Mucosa of descending colon (tissue), 3 donors: ENCODE data around the gene CDH19. TPM values are rescaled to one million over a fixed set of nuclear protein-coding genes. Genes with fewer than 3 reads are reported as not detected.
A peak's percentile ranks its signal among the peaks of the same experiment; 100 is the strongest.

Source experiments
- ATAC-seq: fragments of 200-7000 bp; cut with Tn5 transposase; one replicate; pipeline ENCODE4 v1.9.1; 2020; ENCODE audit warnings: mild to moderate bottlenecking, moderate library complexity
- DNase-seq, 3 donors: peaks; one replicate each; pipeline ENCODE4 v3.0.0-alpha.2; 2020
- H3K36me3 ChIP-seq: fragments of 200-600 bp; one replicate; pipeline ENCODE4 v1.8.0; 2021; ENCODE audit warnings: low read depth, mild to moderate bottlenecking
- H3K4me1 ChIP-seq: fragments of 200-600 bp; one replicate; pipeline ENCODE4 v1.8.0; 2021; ENCODE audit warnings: low read depth, mild to moderate bottlenecking
- H3K4me3 ChIP-seq: fragments of 200-600 bp; one replicate; pipeline ENCODE4 v1.8.0; 2021; ENCODE audit warnings: mild to moderate bottlenecking
- H3K9me3 ChIP-seq: fragments of 200-600 bp; one replicate; pipeline ENCODE4 v1.8.0; 2021; ENCODE audit warnings: mild to moderate bottlenecking
- CTCF ChIP-seq: fragments of 200-600 bp; IDR thresholded peaks from one replicate; pipeline ENCODE4 v1.8.0; 2022; ENCODE audit warnings: antibody characterized with exemption, mild to moderate bottlenecking
- intact Hi-C, 2 donors: fragments of 100-400 bp; cut with DNase I in 1 of 2; cut with micrococcal nuclease in 1 of 2; formaldehyde crosslinking; loops; one replicate each; pipeline versions ENCODE4 v1.11.0 to v1.11.1; 2022; cut with DNase I, micrococcal nuclease
- total RNA-seq, 3 donors: library from RNA; stranded (reverse); fragmentation: NEBNext Ultra II Directional in 2 of 3; extraction: Animal tissue kit (Norgen Biotek cat#: 25700) in 2 of 3; gene quantifications; one replicate each; pipeline versions ENCODE4 v1.2.1 to v1.2.4, GENCODE V29; 2021 to 2023
- donor health status: DM: no; HTN: no; CAD: no; lungs with moderate emphysema.
- donor health status: DM: no; HTN: no; CAD: no.
- donor health status: DM: no; HTN: yes; CAD: no.

Gene CDH19
- total RNA-seq, 3 donors from 2014 or later: 0.78 to 22.2 (median 2.2) TPM

GRCh38 chr18:66566616-66567015 lies 37.3 kb downstream of the CDH19 start:
- Histone ChIP-seq H3K36me3 (no peaks in the 10 kb centered on the region), H3K9me3 (no peaks in the 10 kb centered on the region), H3K4me3 (no peak overlapping the region), H3K4me1 (no peaks in the 10 kb centered on the region)
- ATAC-seq (no peak), DNase-seq (no peak)
- TF ChIP-seq CTCF: no peak
- intact Hi-C loops: no loop called here

DNA sequence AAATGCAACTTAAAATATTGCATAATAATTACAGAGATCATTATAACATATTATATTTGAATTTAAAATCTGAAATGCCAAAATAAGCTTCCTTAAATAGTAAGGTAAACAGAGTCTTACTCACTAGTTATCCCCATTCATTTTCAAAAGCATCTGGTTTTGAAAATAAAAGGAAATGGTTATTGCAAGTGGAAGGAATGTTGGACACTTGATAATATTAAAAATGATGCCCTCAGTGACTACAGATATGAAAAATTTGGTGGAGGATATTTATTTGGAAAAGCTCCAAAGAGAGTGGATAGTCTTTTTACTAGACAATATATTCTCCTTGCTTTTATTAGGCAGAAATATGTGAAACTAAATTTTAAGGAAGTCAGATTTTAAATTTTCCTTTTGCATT lies 39.7 kb downstream of the CDH19 start:
- ATAC-seq (no peak), DNase-seq (no peak)
- Histone ChIP-seq H3K4me3 (no peak overlapping the region), H3K4me1 (no peaks in the 10 kb centered on the region), H3K9me3 (no peaks in the 10 kb centered on the region), H3K36me3 (no peaks in the 10 kb centered on the region)
- intact Hi-C loops: no loop called here
- no peak for TF ChIP-seq CTCF

DNA sequence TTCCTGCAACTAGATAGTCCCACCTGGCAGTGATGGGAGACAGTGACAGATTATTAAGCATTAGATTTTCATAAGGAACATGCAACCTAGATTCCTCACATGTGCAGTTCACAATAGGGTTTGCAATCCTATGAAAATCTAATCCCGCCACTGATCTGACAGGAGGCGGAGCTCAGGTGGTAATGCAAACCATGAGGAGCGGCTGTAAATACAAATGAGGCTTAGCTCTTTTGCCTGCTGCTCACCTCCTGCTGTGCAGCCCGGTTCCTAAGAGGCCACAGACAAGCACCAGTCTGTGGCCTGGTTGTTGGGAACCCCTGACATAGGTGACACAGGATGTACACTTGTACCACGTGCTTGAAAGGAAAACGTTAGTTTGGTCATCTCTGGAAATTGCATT lies 41.6 kb downstream of the CDH19 start:
- no peak for ATAC-seq
- no peak for TF ChIP-seq CTCF
- no peak overlapping the region for H3K4me3 ChIP-seq
- no peak for DNase-seq
- H3K4me1 ChIP-seq: no peaks in the 10 kb centered on the region
- H3K36me3 ChIP-seq: no peaks in the 10 kb centered on the region
- intact Hi-C loops: no loop called here
- H3K9me3 ChIP-seq: no peaks in the 10 kb centered on the region

GRCh38 chr18:66560094-66560493 lies 43.8 kb downstream of the CDH19 start:
- peak in 1 of 3 donors; percentile 66 for DNase-seq
- Histone ChIP-seq H3K36me3 (no peaks in the 10 kb centered on the region), H3K4me3 (no peak overlapping the region), H3K9me3 (no peaks in the 10 kb centered on the region), H3K4me1 (no peaks in the 10 kb centered on the region)
- peak; percentile 36 for ATAC-seq
- TF ChIP-seq CTCF: no peak
- intact Hi-C loops: no loop called here

- Histone ChIP-seq H3K4me3 (no peak overlapping the region), H3K36me3 (no peaks in the 10 kb centered on the region), H3K9me3 (no peaks in the 10 kb centered on the region), H3K4me1 (no peaks in the 10 kb centered on the region)
- intact Hi-C loops: loop anchor here in 1 of 2 donors (10.0 kb wide), 1 partner anchor 56 kb away; no protein-coding TSS in a partner anchor
- no peak for ATAC-seq
- no peak for DNase-seq
- TF ChIP-seq CTCF: no peak
These were observed 45.1 kb downstream of the CDH19 start for GRCh38 chr18:66558773-66559172.

DNA sequence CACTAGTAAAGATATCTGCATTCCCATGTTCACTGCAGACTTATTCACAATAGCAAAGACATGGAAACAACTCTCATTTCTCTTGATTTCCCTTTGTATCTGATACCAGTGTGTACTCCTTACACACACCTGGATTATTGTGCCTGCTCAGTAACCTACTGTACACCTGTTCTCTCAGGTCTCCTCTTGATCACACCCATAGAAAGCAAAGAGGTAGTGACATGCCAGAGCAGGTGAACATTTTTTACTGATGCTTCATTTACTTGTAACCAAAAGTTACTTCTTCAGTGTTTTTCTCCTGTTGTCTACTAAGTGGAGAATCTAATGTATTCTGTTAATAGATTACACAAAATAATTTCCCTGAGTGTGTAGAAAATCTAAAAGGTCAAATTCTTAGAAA lies 46.8 kb downstream of the CDH19 start:
- Histone ChIP-seq H3K4me1 (no peaks in the 10 kb centered on the region), H3K4me3 (no peak overlapping the region), H3K9me3 (no peaks in the 10 kb centered on the region), H3K36me3 (no peaks in the 10 kb centered on the region)
- no peak for TF ChIP-seq CTCF
- intact Hi-C loops: loop anchor here in 1 of 2 donors (10.0 kb wide), 1 partner anchor 58 kb away; no protein-coding TSS in a partner anchor
- DNase-seq (no peak), ATAC-seq (no peak)
